ENCODE measurements around the gene TRMT11. TPM values are rescaled to one million over a fixed set of nuclear protein-coding genes. Genes with fewer than 3 reads are reported as not detected.

The TRMT11 gene
- total RNA-seq, 2 experiments from 2014 or later, result 40.6 to 41.9 TPM

DNA sequence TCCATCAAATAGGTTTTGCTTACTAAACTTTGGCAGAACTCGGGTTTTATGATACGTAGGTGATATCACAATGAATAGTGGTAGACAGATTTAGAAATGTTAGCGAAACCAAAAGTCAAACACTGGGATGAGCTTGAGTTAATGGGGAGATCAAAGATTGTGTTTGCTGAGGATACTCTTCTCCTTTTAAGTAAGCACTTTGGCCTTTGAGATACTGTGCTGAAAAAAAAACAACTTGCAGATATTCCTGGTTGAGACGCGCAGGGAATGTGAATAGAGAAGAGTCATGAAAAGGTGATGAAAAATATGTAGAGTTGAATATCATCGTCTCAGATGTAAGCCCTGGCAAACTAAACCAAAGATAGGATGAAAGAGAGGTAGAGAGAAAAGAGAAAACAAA lies 48.3 kb downstream of the TRMT11 start:
- no peak for DNase-seq
- H3K4me1 Mint-ChIP-seq (ENCODE audit: low read depth), result no peaks in the 10 kb centered on the region
- no peak overlapping the region for H3K27ac Mint-ChIP-seq
- no peaks in the 10 kb centered on the region for H3K27me3 Mint-ChIP-seq (ENCODE audit: low read depth)
- no peak overlapping the region for H3K4me3 Mint-ChIP-seq
- intact Hi-C loops (cut with micrococcal nuclease), result no loop called here
- CTCF ChIA-PET, result interaction anchor here (0.6 kb wide), 1 partner anchor 310 kb away, joined by 3 read pairs; no protein-coding TSS in a partner anchor
- H3K36me3 Mint-ChIP-seq (ENCODE audit: low read depth), result peaks cover 53% of the 10 kb centered on the region
- no peaks in the 10 kb centered on the region for H3K9me3 Mint-ChIP-seq

DNA sequence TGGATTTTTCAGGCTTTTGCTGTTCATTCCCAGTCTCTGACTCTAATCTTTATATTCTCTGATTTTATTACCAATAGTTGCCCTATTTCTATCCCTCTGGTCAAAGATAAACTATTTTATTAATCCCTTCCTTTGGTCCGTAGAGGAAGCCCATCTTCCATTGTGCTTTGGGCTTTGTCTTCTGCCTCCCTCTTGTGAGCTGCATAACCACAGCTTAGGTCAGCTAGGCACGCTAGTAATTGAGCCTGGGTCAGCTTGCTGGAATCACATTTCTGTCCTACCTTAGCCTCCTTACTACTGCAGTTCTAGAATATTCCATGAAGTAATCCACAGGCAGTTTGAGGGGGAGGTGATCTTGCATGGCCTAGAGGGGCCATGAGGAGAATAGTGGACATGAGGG lies 49.4 kb downstream of the TRMT11 start:
- no peaks in the 10 kb centered on the region for H3K9me3 Mint-ChIP-seq
- no peak overlapping the region for H3K27ac Mint-ChIP-seq
- CTCF ChIA-PET, result interaction anchor here (1.7 kb wide), 1 partner anchor 40 kb away, joined by 4 read pairs; no protein-coding TSS in a partner anchor
- no peaks in the 10 kb centered on the region for H3K4me1 Mint-ChIP-seq (ENCODE audit: low read depth)
- intact Hi-C loops (cut with micrococcal nuclease), result no loop called here
- H3K4me3 Mint-ChIP-seq, result no peak overlapping the region
- H3K36me3 Mint-ChIP-seq (ENCODE audit: low read depth), result peaks cover 56% of the 10 kb centered on the region
- DNase-seq, result no peak
- no peaks in the 10 kb centered on the region for H3K27me3 Mint-ChIP-seq (ENCODE audit: low read depth)

DNA sequence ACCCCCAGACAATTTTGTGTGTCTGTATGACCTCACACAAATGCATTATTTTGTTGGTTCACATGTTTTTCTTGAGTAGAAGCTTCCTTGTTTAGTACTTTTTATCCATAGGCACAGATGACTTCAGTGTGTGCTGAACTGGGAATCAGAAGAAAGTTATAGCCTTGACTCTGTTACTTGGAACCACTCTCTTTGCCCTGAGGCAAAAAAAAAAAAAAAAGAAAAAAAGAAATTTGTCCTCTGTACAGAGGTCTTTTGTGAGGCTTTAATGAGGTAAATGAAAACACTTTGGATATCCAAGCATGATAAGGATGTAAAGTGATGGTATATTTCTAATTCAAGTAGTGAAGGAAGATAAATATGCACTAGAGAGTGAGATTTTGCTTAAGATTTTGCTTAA lies 51.9 kb downstream of the TRMT11 start:
- Mint-ChIP-seq H3K4me1 (ENCODE audit: low read depth) (no peaks in the 10 kb centered on the region), H3K9me3 (peaks cover 5% of the 10 kb centered on the region), H3K36me3 (ENCODE audit: low read depth) (peaks cover 65% of the 10 kb centered on the region), H3K27ac (no peak overlapping the region), H3K27me3 (ENCODE audit: low read depth) (no peaks in the 10 kb centered on the region), H3K4me3 (no peak overlapping the region)
- no peak for DNase-seq
- CTCF ChIA-PET, result no interaction called here
- intact Hi-C loops (cut with micrococcal nuclease), result no loop called here

GRCh38 chr6:126039284-126039683 lies 52.9 kb downstream of the TRMT11 start:
- CTCF ChIA-PET, result interaction anchor here (0.8 kb wide), 1 partner anchor 18 kb away, joined by 3 read pairs; no protein-coding TSS in a partner anchor
- DNase-seq, result no peak
- Mint-ChIP-seq H3K36me3 (ENCODE audit: low read depth) (peaks cover 61% of the 10 kb centered on the region), H3K27me3 (ENCODE audit: low read depth) (no peaks in the 10 kb centered on the region), H3K4me3 (no peak overlapping the region), H3K4me1 (ENCODE audit: low read depth) (no peaks in the 10 kb centered on the region), H3K27ac (no peak overlapping the region), H3K9me3 (peaks cover 5% of the 10 kb centered on the region)
- intact Hi-C loops (cut with micrococcal nuclease), result no loop called here

DNA sequence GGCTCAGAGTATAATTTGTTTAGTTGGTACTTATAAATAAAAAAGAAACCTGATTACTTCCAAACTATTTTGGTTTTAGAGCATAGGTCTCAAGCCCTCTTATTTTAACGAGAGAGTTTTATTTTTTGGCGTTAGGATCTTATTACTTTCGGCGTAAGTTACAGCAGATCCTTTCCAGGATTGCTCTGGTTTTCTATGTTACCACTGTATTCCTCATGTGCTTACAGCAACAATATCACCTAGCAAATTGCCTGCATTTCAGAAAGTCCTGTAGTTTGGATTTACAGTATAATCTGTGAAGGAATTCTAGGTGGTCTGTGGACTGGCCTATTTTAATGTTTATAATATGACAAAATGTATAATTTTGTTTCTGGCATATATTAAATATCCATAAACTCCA lies 54.1 kb downstream of the TRMT11 start:
- H3K9me3 Mint-ChIP-seq, result peaks cover 5% of the 10 kb centered on the region
- H3K4me3 Mint-ChIP-seq, result no peak overlapping the region
- CTCF ChIA-PET, result no interaction called here
- no peak for DNase-seq
- intact Hi-C loops (cut with micrococcal nuclease), result no loop called here
- H3K4me1 Mint-ChIP-seq (ENCODE audit: low read depth), result no peaks in the 10 kb centered on the region
- H3K27ac Mint-ChIP-seq, result no peak overlapping the region
- peaks cover 61% of the 10 kb centered on the region for H3K36me3 Mint-ChIP-seq (ENCODE audit: low read depth)
- no peaks in the 10 kb centered on the region for H3K27me3 Mint-ChIP-seq (ENCODE audit: low read depth)

- H3K27me3 Mint-ChIP-seq (ENCODE audit: low read depth), result no peaks in the 10 kb centered on the region
- H3K4me1 Mint-ChIP-seq (ENCODE audit: low read depth), result no peaks in the 10 kb centered on the region
- CTCF ChIA-PET, result no interaction called here
- H3K9me3 Mint-ChIP-seq, result peaks cover 5% of the 10 kb centered on the region
- no peak overlapping the region for H3K4me3 Mint-ChIP-seq
- no peak overlapping the region for H3K27ac Mint-ChIP-seq
- H3K36me3 Mint-ChIP-seq (ENCODE audit: low read depth), result peaks cover 60% of the 10 kb centered on the region
- no peak for DNase-seq
- intact Hi-C loops (cut with micrococcal nuclease), result no loop called here
Observed at GRCh38 chr6:126040826-126041225, 54.5 kb downstream of the TRMT11 start.

DNA sequence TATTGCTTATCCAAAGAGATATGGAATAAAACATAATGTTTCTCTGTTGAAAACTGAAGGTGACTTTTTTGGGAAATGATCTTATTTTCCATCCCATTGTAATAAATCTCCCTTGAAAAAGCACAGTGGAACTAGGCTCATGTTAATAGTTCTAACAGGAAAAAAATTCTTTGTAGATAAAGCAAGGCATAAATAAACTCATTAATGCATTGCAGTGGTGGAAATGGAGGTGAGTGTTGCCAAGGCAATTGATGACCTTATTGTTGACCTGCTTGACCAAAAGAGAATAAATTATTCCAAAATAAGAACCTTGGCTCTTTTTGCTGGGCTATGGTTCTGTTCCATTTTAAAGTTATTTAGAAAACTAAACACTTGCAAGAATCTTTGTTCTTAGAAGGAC lies 55.2 kb downstream of the TRMT11 start:
- CTCF ChIA-PET, result no interaction called here
- H3K4me3 Mint-ChIP-seq, result no peak overlapping the region
- intact Hi-C loops (cut with micrococcal nuclease), result no loop called here
- DNase-seq, result no peak
- H3K27ac Mint-ChIP-seq, result no peak overlapping the region
- no peaks in the 10 kb centered on the region for H3K27me3 Mint-ChIP-seq (ENCODE audit: low read depth)
- no peaks in the 10 kb centered on the region for H3K4me1 Mint-ChIP-seq (ENCODE audit: low read depth)
- H3K9me3 Mint-ChIP-seq, result peaks cover 5% of the 10 kb centered on the region
- H3K36me3 Mint-ChIP-seq (ENCODE audit: low read depth), result peaks cover 56% of the 10 kb centered on the region

GRCh38 chr6:126042001-126042419 lies 55.7 kb downstream of the TRMT11 start:
- H3K9me3 Mint-ChIP-seq, result peaks cover 5% of the 10 kb centered on the region
- no peaks in the 10 kb centered on the region for H3K4me1 Mint-ChIP-seq (ENCODE audit: low read depth)
- no peak overlapping the region for H3K27ac Mint-ChIP-seq
- H3K4me3 Mint-ChIP-seq, result no peak overlapping the region
- DNase-seq, result no peak
- peaks cover 51% of the 10 kb centered on the region for H3K36me3 Mint-ChIP-seq (ENCODE audit: low read depth)
- CTCF ChIA-PET, result no interaction called here
- intact Hi-C loops (cut with micrococcal nuclease), result no loop called here
- H3K27me3 Mint-ChIP-seq (ENCODE audit: low read depth), result no peaks in the 10 kb centered on the region

DNA sequence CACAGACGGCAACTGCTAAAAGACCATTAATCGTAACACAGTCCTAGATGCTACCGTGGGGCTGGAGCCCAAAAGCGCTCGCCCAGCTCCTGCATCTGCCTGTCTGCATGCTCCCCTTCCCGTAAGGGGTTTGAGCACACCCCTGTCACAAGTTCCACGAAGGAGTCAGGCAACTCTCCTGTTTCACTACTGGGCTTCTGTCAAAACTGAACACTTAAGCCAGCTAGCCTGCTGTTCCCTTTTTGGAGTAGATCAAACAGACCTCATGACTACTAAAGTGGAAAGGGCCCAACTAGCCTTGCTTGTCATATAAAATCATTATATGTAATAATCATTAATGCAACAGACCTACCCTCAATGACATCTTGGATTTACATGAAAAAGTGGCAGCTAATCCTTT lies 61.3 kb downstream of the TRMT11 start:
- Mint-ChIP-seq H3K4me3 (no peak overlapping the region), H3K36me3 (ENCODE audit: low read depth) (peaks cover 37% of the 10 kb centered on the region), H3K27me3 (ENCODE audit: low read depth) (no peaks in the 10 kb centered on the region), H3K9me3 (peaks cover under 1% of the 10 kb centered on the region), H3K27ac (no peak overlapping the region), H3K4me1 (ENCODE audit: low read depth) (no peaks in the 10 kb centered on the region)
- intact Hi-C loops (cut with micrococcal nuclease), result no loop called here
- CTCF ChIA-PET, result no interaction called here
- no peak for DNase-seq

DNA sequence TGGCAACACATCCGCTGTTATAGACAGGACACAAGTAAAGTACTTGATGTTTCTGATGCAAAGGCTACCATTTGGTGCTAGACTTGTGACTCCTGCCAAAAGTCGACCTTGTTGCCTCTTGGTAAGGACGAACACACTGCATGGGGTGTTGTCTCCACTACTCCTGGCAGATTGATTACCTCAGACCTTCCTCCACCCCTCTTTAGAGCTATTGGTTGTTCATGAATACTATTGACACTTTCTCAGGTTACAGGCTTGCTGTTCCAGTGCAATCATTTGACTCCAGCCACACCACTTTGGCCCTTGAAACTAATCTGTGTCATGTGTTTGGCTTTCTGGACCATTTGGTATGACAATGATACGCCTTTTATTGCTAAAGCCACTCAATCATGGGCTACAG lies 62.3 kb downstream of the TRMT11 start:
- H3K4me1 Mint-ChIP-seq (ENCODE audit: low read depth), result no peaks in the 10 kb centered on the region
- intact Hi-C loops (cut with micrococcal nuclease), result no loop called here
- H3K27ac Mint-ChIP-seq, result no peak overlapping the region
- no peaks in the 10 kb centered on the region for H3K27me3 Mint-ChIP-seq (ENCODE audit: low read depth)
- H3K36me3 Mint-ChIP-seq (ENCODE audit: low read depth), result peaks cover 46% of the 10 kb centered on the region
- no peaks in the 10 kb centered on the region for H3K9me3 Mint-ChIP-seq
- no peak overlapping the region for H3K4me3 Mint-ChIP-seq
- CTCF ChIA-PET, result no interaction called here
- DNase-seq, result no peak

GRCh38 chr6:126050795-126051194 lies 64.5 kb downstream of the TRMT11 start:
- no peak for DNase-seq
- H3K36me3 Mint-ChIP-seq (ENCODE audit: low read depth), result peaks cover 40% of the 10 kb centered on the region
- H3K4me3 Mint-ChIP-seq, result no peak overlapping the region
- no peaks in the 10 kb centered on the region for H3K4me1 Mint-ChIP-seq (ENCODE audit: low read depth)
- no peak overlapping the region for H3K27ac Mint-ChIP-seq
- intact Hi-C loops (cut with micrococcal nuclease), result no loop called here
- CTCF ChIA-PET, result no interaction called here
- H3K9me3 Mint-ChIP-seq, result no peaks in the 10 kb centered on the region
- no peaks in the 10 kb centered on the region for H3K27me3 Mint-ChIP-seq (ENCODE audit: low read depth)

GRCh38 chr6:126051791-126052190 lies 65.5 kb downstream of the TRMT11 start:
- Mint-ChIP-seq H3K36me3 (ENCODE audit: low read depth) (peaks cover 40% of the 10 kb centered on the region), H3K27ac (no peak overlapping the region), H3K9me3 (peaks cover under 1% of the 10 kb centered on the region), H3K27me3 (ENCODE audit: low read depth) (no peaks in the 10 kb centered on the region), H3K4me1 (ENCODE audit: low read depth) (no peaks in the 10 kb centered on the region), H3K4me3 (no peak overlapping the region)
- DNase-seq, result no peak
- CTCF ChIA-PET, result no interaction called here
- intact Hi-C loops (cut with micrococcal nuclease), result no loop called here

GRCh38 chr6:126052485-126052884 lies 66.1 kb downstream of the TRMT11 start:
- intact Hi-C loops (cut with micrococcal nuclease), result no loop called here
- no peaks in the 10 kb centered on the region for H3K4me1 Mint-ChIP-seq (ENCODE audit: low read depth)
- no peak for DNase-seq
- peaks cover 6% of the 10 kb centered on the region for H3K9me3 Mint-ChIP-seq
- H3K36me3 Mint-ChIP-seq (ENCODE audit: low read depth), result peaks cover 38% of the 10 kb centered on the region
- CTCF ChIA-PET, result no interaction called here
- no peak overlapping the region for H3K27ac Mint-ChIP-seq
- H3K27me3 Mint-ChIP-seq (ENCODE audit: low read depth), result no peaks in the 10 kb centered on the region
- no peak overlapping the region for H3K4me3 Mint-ChIP-seq

- peaks cover 46% of the 10 kb centered on the region for H3K36me3 Mint-ChIP-seq (ENCODE audit: low read depth)
- no peak overlapping the region for H3K27ac Mint-ChIP-seq
- H3K9me3 Mint-ChIP-seq, result peaks cover 6% of the 10 kb centered on the region
- CTCF ChIA-PET, result interaction anchor here (0.8 kb wide), 1 partner anchor 58 kb away, joined by 4 read pairs; no protein-coding TSS in a partner anchor
- H3K4me3 Mint-ChIP-seq, result no peak overlapping the region
- intact Hi-C loops (cut with micrococcal nuclease), result no loop called here
- no peaks in the 10 kb centered on the region for H3K27me3 Mint-ChIP-seq (ENCODE audit: low read depth)
- DNase-seq, result no peak
- no peaks in the 10 kb centered on the region for H3K4me1 Mint-ChIP-seq (ENCODE audit: low read depth)
Observed at GRCh38 chr6:126054258-126054702, 67.9 kb downstream of the TRMT11 start.

Measured in activated naive CD4-positive, alpha-beta T cell treated with anti-CD3 and anti-CD28 coated beads for 36 hours (primary cell).